Measurements from ENCODE around the gene MCRS1. TPM values are rescaled to one million over a fixed set of nuclear protein-coding genes. Genes with fewer than 3 reads are reported as not detected.

MCRS1 gene
- total and polyA plus RNA-seq, 11 donors = 64.2 to 122 (median 87.9) TPM

GRCh38 chr12:49567302-49567610 is 686 bp downstream of the MCRS1 start:
- WGBS, 4 donors = 5 to 9% (median 6%) methylated on average over 11 of the region's 11 CpGs
- peak overlapping the region; percentile 61 to 98 (median 94) for H3K27ac ChIP-seq
- no peak for TF ChIP-seq POLR2A (IDR thresholded peaks at IDR 0.05)
- TF ChIP-seq CTCF (IDR thresholded peaks at IDR 0.05) = no peak
- intact Hi-C loops (cut with DNase I) = no loop called here
- H3K9me3 ChIP-seq = no peaks in the 10 kb centered on the region
- ATAC-seq (peak in 3 of 4 donors; percentile 1 to 5 (median 1)), DNase-seq (no peak)
- no peaks in the 10 kb centered on the region for H3K27me3 ChIP-seq
- H3K4me3 ChIP-seq = peak overlapping the region; percentile 50 to 99 (median 82)
- H3K4me1 ChIP-seq = peaks cover 0 to 62% (median 43%) of the 10 kb centered on the region in 12 donors
- H3K36me3 ChIP-seq = peaks cover 0 to 32% (median 28%) of the 10 kb centered on the region in 9 donors

DNA sequence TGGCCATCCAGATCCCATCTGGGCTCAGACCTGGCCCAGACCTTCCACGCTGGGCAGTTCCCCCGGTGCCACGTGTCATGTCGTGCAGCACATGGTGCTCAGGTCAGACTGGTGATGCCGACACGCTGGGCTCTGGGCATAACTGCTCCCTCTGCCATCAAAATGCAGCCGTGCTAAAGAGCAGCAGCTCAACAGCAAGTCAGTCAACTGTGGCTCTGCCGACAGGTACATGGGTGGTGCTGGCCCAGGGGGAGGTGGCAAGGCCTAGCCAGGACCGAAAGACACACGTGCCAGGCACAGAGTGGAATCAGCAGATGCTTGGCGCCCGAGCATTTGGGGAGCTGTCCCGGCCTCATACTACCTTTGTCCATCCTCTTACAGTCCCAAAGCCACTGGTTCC is 1.6 kb downstream of the MCRS1 start:
- no peak for ATAC-seq
- Histone ChIP-seq H3K36me3 (peaks cover 0 to 41% (median 37%) of the 10 kb centered on the region in 9 donors), H3K27me3 (no peaks in the 10 kb centered on the region), H3K9me3 (no peaks in the 10 kb centered on the region), H3K4me3 (peak overlapping the region in 7 of 12 donors; percentile 68 to 99 (median 82)), H3K27ac (peak overlapping the region; percentile 80 to 98 (median 94)), H3K4me1 (peaks cover 0 to 62% (median 43%) of the 10 kb centered on the region in 12 donors)
- intact Hi-C loops (cut with DNase I) = no loop called here
- 73 to 94% (median 91%) methylated on average over 12 to 13 of the region's 13 CpGs for WGBS, 4 donors
- TF ChIP-seq CTCF (IDR thresholded peaks at IDR 0.05) = no peak
- TF ChIP-seq POLR2A (IDR thresholded peaks at IDR 0.05) = no peak
- DNase-seq = peak in 1 of 5 donors; percentile 25

GRCh38 chr12:49565406-49566265 is 2.3 kb downstream of the MCRS1 start:
- Histone ChIP-seq H3K27ac (peak overlapping the region; percentile 80 to 98 (median 94)), H3K9me3 (no peaks in the 10 kb centered on the region), H3K4me1 (peaks cover 0 to 59% (median 43%) of the 10 kb centered on the region in 12 donors), H3K27me3 (no peaks in the 10 kb centered on the region), H3K4me3 (peak overlapping the region in 1 of 12 donors; percentile 10), H3K36me3 (peaks cover 0 to 48% (median 44%) of the 10 kb centered on the region in 9 donors)
- TF ChIP-seq POLR2A (IDR thresholded peaks at IDR 0.05) (no peak), CTCF (IDR thresholded peaks at IDR 0.05) (no peak)
- 83 to 85% (median 83%) methylated on average over 12 of the region's 12 CpGs for WGBS, 4 donors
- DNase-seq = no peak
- intact Hi-C loops (cut with DNase I) = no loop called here
- peak in 2 of 4 donors; percentile 2 to 4 for ATAC-seq

DNA sequence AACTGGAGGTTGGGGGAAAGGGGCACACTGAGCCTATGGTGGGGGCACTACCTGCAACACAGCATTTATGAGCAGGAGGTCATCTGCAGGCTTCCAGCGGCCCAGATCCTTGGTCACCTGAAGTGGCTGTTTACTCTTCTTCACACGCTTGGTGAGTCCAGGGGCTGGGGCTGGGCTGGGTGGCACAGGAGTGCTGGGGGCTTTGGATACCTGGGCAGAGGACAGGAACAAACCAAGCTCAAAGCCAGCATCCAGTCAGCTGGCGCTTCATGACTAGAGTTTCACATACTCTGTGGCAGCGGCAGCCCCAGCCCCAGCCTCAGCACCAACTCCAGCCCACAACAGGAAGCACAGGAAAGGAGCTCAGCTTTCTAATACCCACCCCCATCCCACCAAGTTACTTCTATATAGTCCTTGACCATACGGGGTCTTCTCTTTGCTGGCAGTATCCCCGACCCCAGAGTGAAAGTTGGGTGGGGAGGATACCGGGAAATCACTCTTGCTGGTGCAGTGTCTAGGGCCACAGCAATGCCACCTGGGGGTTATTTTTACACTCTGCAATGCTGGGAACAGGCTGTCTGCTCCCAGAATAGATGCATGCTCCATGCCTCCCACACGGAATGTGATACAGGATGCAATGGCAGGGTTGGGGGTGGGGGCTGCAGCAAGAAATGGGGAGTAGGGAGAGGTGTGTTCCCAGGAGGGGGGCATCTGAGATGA is 3.1 kb downstream of the MCRS1 start:
- peak in 4 of 12 donors; percentile 9 to 30 (median 20) for TF ChIP-seq CTCF (IDR thresholded peaks at IDR 0.05)
- TF ChIP-seq POLR2A (IDR thresholded peaks at IDR 0.05) = no peak
- ATAC-seq (peak; percentile 77 to 84 (median 79)), DNase-seq (peak in 3 of 5 donors; percentile 49 to 78 (median 74))
- no peaks in the 10 kb centered on the region for H3K27me3 ChIP-seq
- H3K4me1 ChIP-seq = peaks cover 0 to 52% (median 39%) of the 10 kb centered on the region in 12 donors
- H3K27ac ChIP-seq = peak overlapping the region; percentile 80 to 98 (median 94)
- peak overlapping the region in 8 of 12 donors; percentile 1 to 35 (median 14) for H3K4me3 ChIP-seq
- 42 to 57% (median 47%) methylated on average over 7 to 8 of the region's 8 CpGs for WGBS, 4 donors
- H3K9me3 ChIP-seq = no peaks in the 10 kb centered on the region
- peaks cover 0 to 56% (median 52%) of the 10 kb centered on the region in 9 donors for H3K36me3 ChIP-seq
- intact Hi-C loops (cut with DNase I) = no loop called here
